Natural killer cell (primary cell): ENCODE data around the gene ISLR. TPM values are rescaled to one million over a fixed set of nuclear protein-coding genes. Genes with fewer than 3 reads are reported as not detected.

Experiments used
- ATAC-seq, 3 donors: fragments of 150-1000 bp in 2 of 3; fragments of 200-7000 bp in 1 of 3; cut with Tn5 transposase; 1 replicate in 1 of 3; 2 replicates in 2 of 3; pipeline ENCODE4 v1.10.0; 2021; ENCODE audit warnings: mild to moderate bottlenecking in 2 of 3, moderate library complexity in 2 of 3
- DNase-seq, 2 donors: peaks; one replicate each; pipeline versions ENCODE4 v3.0.0 to v3.0.0-alpha.2; 2013 to 2021; ENCODE audit warnings: mixed read lengths in 1 of 2
- H3K27ac ChIP-seq: one replicate; pipeline ENCODE4 v1.5.1; 2013; ENCODE audit warnings: mild to moderate bottlenecking, low read length
- H3K27me3 ChIP-seq: one replicate; pipeline ENCODE4 v1.6.1; 2013; ENCODE audit warnings: low read length; ENCODE audit not compliant: control insufficient read depth, insufficient read depth
- H3K36me3 ChIP-seq: one replicate; pipeline ENCODE4 v1.6.1; 2013; ENCODE audit warnings: low read length; ENCODE audit not compliant: control insufficient read depth, insufficient read depth
- H3K4me1 ChIP-seq: one replicate; pipeline ENCODE4 v1.6.1; 2013; ENCODE audit warnings: low read length; ENCODE audit not compliant: control insufficient read depth, insufficient read depth
- H3K4me3 ChIP-seq: one replicate; pipeline ENCODE4 v1.5.1; 2013; ENCODE audit warnings: low read length
- H3K9me3 ChIP-seq: one replicate; pipeline ENCODE4 v1.6.1; 2013; ENCODE audit warnings: low read length; ENCODE audit not compliant: control insufficient read depth, insufficient read depth
- H3K27ac Mint-ChIP-seq, 2 donors: one replicate each; pipeline ENCODE4 v1.8.0; 2022; ENCODE audit warnings: mild to moderate bottlenecking in 2 of 2, mixed read lengths in 2 of 2, moderate library complexity in 1 of 2
- H3K27me3 Mint-ChIP-seq, 2 donors: one replicate each; pipeline ENCODE4 v1.8.0; 2022; ENCODE audit warnings: low read depth in 2 of 2, mixed read lengths in 2 of 2
- H3K36me3 Mint-ChIP-seq: one replicate; pipeline ENCODE4 v1.8.0; 2022; ENCODE audit warnings: mixed read lengths
- H3K4me1 Mint-ChIP-seq, 2 donors: one replicate each; pipeline ENCODE4 v1.8.0; 2022; ENCODE audit warnings: mixed read lengths in 2 of 2
- H3K4me3 Mint-ChIP-seq: one replicate; pipeline ENCODE4 v1.8.0; 2022; ENCODE audit warnings: mild to moderate bottlenecking, moderate library complexity, mixed read lengths
- H3K9me3 Mint-ChIP-seq, 2 donors: one replicate each; pipeline ENCODE4 v1.8.0; 2022; ENCODE audit warnings: mixed read lengths in 2 of 2
- CTCF ChIP-seq: fragments of 200-600 bp; IDR thresholded peaks from one replicate; pipeline ENCODE4 v1.8.0; 2022; ENCODE audit warnings: antibody characterized with exemption
- WGBS: methylation state at CpG from one replicate; pipeline ENCODE4 v1.1.7; 2013; ENCODE audit warnings: missing lambda C conversion rate; ENCODE audit not compliant: insufficient coverage; 5-methylcytosine and 5-hydroxymethylcytosine counted together
- intact Hi-C: fragments of 100-400 bp; cut with micrococcal nuclease; formaldehyde crosslinking; loops from one replicate; pipeline ENCODE4 v1.14.2; 2022
- total RNA-seq, 4 donors: library from RNA; stranded (reverse); fragments of 120-200 nt in 1 of 4; gene quantifications; one replicate each; pipeline versions ENCODE4 v1.2.3 to v1.2.4, GENCODE V29; 2013 to 2022

Gene ISLR
- total RNA-seq, 3 donors from 2014 or later (not counting 1 experiment from before 2014, with no cell fraction given): not detected

- no peaks in the 10 kb centered on the region for H3K9me3 Mint-ChIP-seq
- Histone ChIP-seq H3K9me3 (no peaks in the 10 kb centered on the region), H3K4me1 (peaks cover 3% of the 10 kb centered on the region), H3K27me3 (no peaks in the 10 kb centered on the region), H3K36me3 (no peaks in the 10 kb centered on the region), H3K27ac (no peak overlapping the region), H3K4me3 (no peak overlapping the region)
- H3K27me3 Mint-ChIP-seq: no peaks in the 10 kb centered on the region
- H3K4me3 Mint-ChIP-seq: no peak overlapping the region
- no peaks in the 10 kb centered on the region for H3K36me3 Mint-ChIP-seq
- TF ChIP-seq CTCF: no peak
- DNase-seq: no peak
- intact Hi-C loops: no loop called here
- WGBS: 86% methylated on average over 13 of the region's 13 CpGs
- no peak overlapping the region for H3K27ac Mint-ChIP-seq
- no peaks in the 10 kb centered on the region for H3K4me1 Mint-ChIP-seq
- no peak for ATAC-seq
Measured at GRCh38 chr15:74194572-74195559, 21.4 kb downstream of the ISLR start.

GRCh38 chr15:74196175-74196574 lies 22.7 kb downstream of the ISLR start:
- Histone ChIP-seq H3K27me3 (no peaks in the 10 kb centered on the region), H3K27ac (no peak overlapping the region), H3K4me1 (peaks cover 3% of the 10 kb centered on the region), H3K4me3 (no peak overlapping the region), H3K36me3 (no peaks in the 10 kb centered on the region), H3K9me3 (no peaks in the 10 kb centered on the region)
- H3K27ac Mint-ChIP-seq: no peak overlapping the region
- H3K27me3 Mint-ChIP-seq: no peaks in the 10 kb centered on the region
- intact Hi-C loops: no loop called here
- ATAC-seq: no peak
- H3K36me3 Mint-ChIP-seq: no peaks in the 10 kb centered on the region
- 84% methylated on average over 7 of the region's 7 CpGs for WGBS
- TF ChIP-seq CTCF: no peak
- H3K4me3 Mint-ChIP-seq: no peak overlapping the region
- no peaks in the 10 kb centered on the region for H3K9me3 Mint-ChIP-seq
- no peak for DNase-seq
- H3K4me1 Mint-ChIP-seq: no peaks in the 10 kb centered on the region

GRCh38 chr15:74197176-74197965 lies 23.9 kb downstream of the ISLR start:
- H3K9me3 ChIP-seq: no peaks in the 10 kb centered on the region
- TF ChIP-seq CTCF: no peak
- no peak for ATAC-seq
- H3K4me3 ChIP-seq: no peak overlapping the region
- Mint-ChIP-seq H3K27me3 (no peaks in the 10 kb centered on the region), H3K36me3 (no peaks in the 10 kb centered on the region), H3K27ac (no peak overlapping the region), H3K4me1 (no peaks in the 10 kb centered on the region), H3K4me3 (no peak overlapping the region), H3K9me3 (no peaks in the 10 kb centered on the region)
- 91% methylated on average over 8 of the region's 9 CpGs for WGBS
- H3K4me1 ChIP-seq: peaks cover 3% of the 10 kb centered on the region
- H3K36me3 ChIP-seq: no peaks in the 10 kb centered on the region
- no peaks in the 10 kb centered on the region for H3K27me3 ChIP-seq
- intact Hi-C loops: no loop called here
- H3K27ac ChIP-seq: no peak overlapping the region
- DNase-seq: no peak
